Suprapubic skin (tissue), 4 donors: Measurements from ENCODE around the gene ZNRF3. TPM values are rescaled to one million over a fixed set of nuclear protein-coding genes. Genes with fewer than 3 reads are reported as not detected.

Experiments used
- DNase-seq, 2 donors: peaks; one replicate each; pipeline ENCODE4 v3.0.0-alpha.2; 2019; ENCODE audit warnings: low spot score in 2 of 2
- H3K27ac ChIP-seq: fragments of 200-600 bp; sonication (generic); one replicate; pipeline ENCODE4 v1.5.1; 2019
- H3K27me3 ChIP-seq: fragments of 200-600 bp; sonication (generic); one replicate; pipeline ENCODE4 v1.5.1; 2019
- H3K36me3 ChIP-seq: fragments of 200-600 bp; sonication (generic); one replicate; pipeline ENCODE4 v1.5.1; 2019
- H3K4me1 ChIP-seq: fragments of 200-600 bp; sonication (generic); one replicate; pipeline ENCODE4 v1.5.1; 2019
- H3K4me3 ChIP-seq: fragments of 200-600 bp; sonication (generic); one replicate; pipeline ENCODE4 v1.5.1; 2019; ENCODE audit warnings: mild to moderate bottlenecking
- H3K9me3 ChIP-seq: fragments of 200-600 bp; sonication (generic); one replicate; pipeline ENCODE4 v1.5.1; 2019
- CTCF ChIP-seq, 2 donors: fragments of 200-600 bp in 1 of 2; fragments of 450-650 bp in 1 of 2; sonication (generic) in 1 of 2; IDR thresholded peaks; one replicate each; pipeline ENCODE4 v1.5.1; 2016 to 2019; ENCODE audit warnings: antibody characterized with exemption in 2 of 2, mild to moderate bottlenecking in 1 of 2, moderate library complexity in 1 of 2
- EP300 ChIP-seq: sonication (generic); formaldehyde crosslinking; IDR thresholded peaks from one replicate; pipeline ENCODE4 v1.6.1; 2017; ENCODE audit warnings: antibody characterized with exemption
- POLR2A ChIP-seq, 2 donors: fragments of 450-650 bp; IDR thresholded peaks; one replicate each; pipeline ENCODE4 v1.6.1; 2017; ENCODE audit warnings: antibody characterized with exemption in 2 of 2, mild to moderate bottlenecking in 2 of 2, moderate library complexity in 2 of 2
- POLR2AphosphoS5 ChIP-seq, 3 donors: sonication (generic); formaldehyde crosslinking; IDR thresholded peaks; one replicate each; pipeline ENCODE4 v1.6.1; 2017; ENCODE audit warnings: antibody characterized with exemption in 3 of 3
- WGBS: methylation state at CpG from one replicate; pipeline ENCODE4 v1.1.5; 2018; 5-methylcytosine and 5-hydroxymethylcytosine counted together
- total RNA-seq, 4 donors: library from RNA; depleted of rRNA; stranded (reverse); fragments of >200 nt; gene quantifications; one replicate each; pipeline ENCODE4 v1.1.0, GENCODE V29; 2016

The ZNRF3 gene
- total RNA-seq, 4 donors from 2014 or later = 13.3 to 20.7 (median 18.4) TPM

GRCh38 chr22:29072193-29072978 lies 189.0 kb downstream of the ZNRF3 start:
- H3K4me1 ChIP-seq = peaks cover 54% of the 10 kb centered on the region
- DNase-seq = peak; percentile 88 to 91
- 47% methylated on average over 16 of the region's 41 CpGs for WGBS
- H3K36me3 ChIP-seq = no peaks in the 10 kb centered on the region
- H3K27me3 ChIP-seq = no peaks in the 10 kb centered on the region
- H3K9me3 ChIP-seq = no peaks in the 10 kb centered on the region
- no peak for TF ChIP-seq EP300
- TF ChIP-seq CTCF (IDR thresholded peaks at IDR 0.05) = no peak
- no peak for TF ChIP-seq POLR2A (IDR thresholded peaks at IDR 0.05)
- no peak for TF ChIP-seq POLR2AphosphoS5 (IDR thresholded peaks at IDR 0.05)
- H3K4me3 ChIP-seq = peak overlapping the region; percentile 93
- H3K27ac ChIP-seq = peak overlapping the region; percentile 86

GRCh38 chr22:29072979-29073617 lies 189.7 kb downstream of the ZNRF3 start, which contains the start of gene KREMEN1:
Gene KREMEN1, plus strand, starts transcription at chr22:29073035. Its CDS starts 96 bp downstream, at chr22:29073131.
- Histone ChIP-seq H3K9me3 (no peaks in the 10 kb centered on the region), H3K4me1 (peaks cover 61% of the 10 kb centered on the region), H3K36me3 (no peaks in the 10 kb centered on the region), H3K27ac (peak within 1 kb of the TSS; percentile 94), H3K4me3 (peak within 1 kb of the TSS; percentile 93), H3K27me3 (no peaks in the 10 kb centered on the region)
- TF ChIP-seq EP300 = no peak
- TF ChIP-seq CTCF (IDR thresholded peaks at IDR 0.05) = no peak
- TF ChIP-seq POLR2AphosphoS5 (IDR thresholded peaks at IDR 0.05) = no peak
- peak in 1 of 2 donors; percentile 25 for TF ChIP-seq POLR2A (IDR thresholded peaks at IDR 0.05)
- no peak for DNase-seq
- WGBS = 2% methylated on average over 19 of the region's 76 CpGs

GRCh38 chr22:29073618-29074275 lies 190.4 kb downstream of the ZNRF3 start:
- H3K27me3 ChIP-seq = no peaks in the 10 kb centered on the region
- H3K4me3 ChIP-seq = peak overlapping the region; percentile 93
- no peaks in the 10 kb centered on the region for H3K36me3 ChIP-seq
- TF ChIP-seq POLR2AphosphoS5 (IDR thresholded peaks at IDR 0.05) (peak in 1 of 3 donors; percentile 3), EP300 (no peak), POLR2A (IDR thresholded peaks at IDR 0.05) (no peak)
- peak overlapping the region; percentile 94 for H3K27ac ChIP-seq
- DNase-seq = peak; percentile 78 to 85
- H3K9me3 ChIP-seq = no peaks in the 10 kb centered on the region
- WGBS = 2% methylated on average over 44 of the region's 53 CpGs
- H3K4me1 ChIP-seq = peaks cover 66% of the 10 kb centered on the region

- TF ChIP-seq POLR2AphosphoS5 (IDR thresholded peaks at IDR 0.05) (no peak), POLR2A (IDR thresholded peaks at IDR 0.05) (no peak), CTCF (IDR thresholded peaks at IDR 0.05) (no peak), EP300 (no peak)
- Histone ChIP-seq H3K4me3 (peak overlapping the region; percentile 93), H3K4me1 (peaks cover 72% of the 10 kb centered on the region), H3K27me3 (no peaks in the 10 kb centered on the region), H3K27ac (peak overlapping the region; percentile 94), H3K36me3 (no peaks in the 10 kb centered on the region), H3K9me3 (no peaks in the 10 kb centered on the region)
- WGBS = 33% methylated on average over 10 of the region's 10 CpGs
- DNase-seq = no peak
Measured at GRCh38 chr22:29074276-29074772, 191.0 kb downstream of the ZNRF3 start.

- no peak for DNase-seq
- WGBS = 66% methylated on average over 6 of the region's 6 CpGs
- H3K27ac ChIP-seq = peak overlapping the region; percentile 54
- peaks cover 83% of the 10 kb centered on the region for H3K4me1 ChIP-seq
- TF ChIP-seq POLR2AphosphoS5 (IDR thresholded peaks at IDR 0.05) = no peak
- TF ChIP-seq CTCF (IDR thresholded peaks at IDR 0.05) = no peak
- no peak for TF ChIP-seq POLR2A (IDR thresholded peaks at IDR 0.05)
- TF ChIP-seq EP300 = no peak
- H3K9me3 ChIP-seq = no peaks in the 10 kb centered on the region
- no peak overlapping the region for H3K4me3 ChIP-seq
- no peaks in the 10 kb centered on the region for H3K27me3 ChIP-seq
- no peaks in the 10 kb centered on the region for H3K36me3 ChIP-seq
Measured at GRCh38 chr22:29078036-29078868, 194.9 kb downstream of the ZNRF3 start.
